AG04450 (cell line): ENCODE data around the gene ZDHHC13. TPM values are rescaled to one million over a fixed set of nuclear protein-coding genes. Genes with fewer than 3 reads are reported as not detected.

Experiments
- CTCF ChIA-PET: fragments of 300-600, 350-600 bp; formaldehyde crosslinking; extraction: SDS; loops from one replicate; lab custom pipeline; 2022; ENCODE audit warnings: antibody characterized with exemption, inconsistent platforms; lab: Charles Lee
- POLR2A ChIA-PET: fragments of 350-600 bp; formaldehyde crosslinking; extraction: SDS; loops from one replicate; lab custom pipeline; 2021; ENCODE audit warnings: antibody characterized with exemption, inconsistent platforms; lab: Yijun Ruan, JAX
- DNase-seq: peaks from one replicate; pipeline ENCODE4 v3.0.0-alpha.2; 2011; ENCODE audit warnings: low read depth, low spot score
- H3K27ac ChIP-seq: one replicate; pipeline ENCODE4 v1.5.1; 2012; ENCODE audit warnings: low read depth, low read length, control low read depth
- H3K27me3 ChIP-seq: one replicate; pipeline ENCODE4 v1.6.0; 2012; ENCODE audit warnings: low read length; ENCODE audit not compliant: control insufficient read depth, insufficient read depth
- H3K4me3 ChIP-seq: 2 replicates; pipeline ENCODE4 v1.5.1; 2011; ENCODE audit warnings: mild to moderate bottlenecking, low read depth, low read length, control low read depth
- H3K9me3 ChIP-seq: 2 replicates; pipeline ENCODE4 v1.5.1; 2012; ENCODE audit warnings: low read length; ENCODE audit not compliant: control insufficient read depth, insufficient read depth
- CTCF ChIP-seq: IDR thresholded peaks from 2 replicates; pipeline ENCODE4 v1.5.1; 2011; ENCODE audit warnings: low read depth, low read length, control low read depth, inconsistent platforms
- polyA minus RNA-seq: library from RNA; depleted of rRNA, polyadenylated mRNA; stranded (reverse); fragments of >200 nt; gene quantifications from 2 replicates; pipeline ENCODE4 v1.2.3, GENCODE V29; 2011; rRNA and poly(A)+ RNA removed
- polyA plus RNA-seq: library from polyadenylated mRNA; depleted of rRNA; stranded (reverse); fragments of >200 nt; gene quantifications from 2 replicates; pipeline ENCODE4 v1.2.3, GENCODE V29; 2011; rRNA removed

Gene ZDHHC13, protein sequence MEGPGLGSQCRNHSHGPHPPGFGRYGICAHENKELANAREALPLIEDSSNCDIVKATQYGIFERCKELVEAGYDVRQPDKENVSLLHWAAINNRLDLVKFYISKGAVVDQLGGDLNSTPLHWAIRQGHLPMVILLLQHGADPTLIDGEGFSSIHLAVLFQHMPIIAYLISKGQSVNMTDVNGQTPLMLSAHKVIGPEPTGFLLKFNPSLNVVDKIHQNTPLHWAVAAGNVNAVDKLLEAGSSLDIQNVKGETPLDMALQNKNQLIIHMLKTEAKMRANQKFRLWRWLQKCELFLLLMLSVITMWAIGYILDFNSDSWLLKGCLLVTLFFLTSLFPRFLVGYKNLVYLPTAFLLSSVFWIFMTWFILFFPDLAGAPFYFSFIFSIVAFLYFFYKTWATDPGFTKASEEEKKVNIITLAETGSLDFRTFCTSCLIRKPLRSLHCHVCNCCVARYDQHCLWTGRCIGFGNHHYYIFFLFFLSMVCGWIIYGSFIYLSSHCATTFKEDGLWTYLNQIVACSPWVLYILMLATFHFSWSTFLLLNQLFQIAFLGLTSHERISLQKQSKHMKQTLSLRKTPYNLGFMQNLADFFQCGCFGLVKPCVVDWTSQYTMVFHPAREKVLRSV
- 10.5 and 15.4 TPM in 2 replicates for polyA plus RNA-seq
- polyA minus RNA-seq = 8.6 and 14.8 TPM in 2 replicates

- H3K9me3 ChIP-seq = peaks cover 3% of the 10 kb centered on the region; the same call in 1 of the 2 replicates
- peak within 1 kb of the TSS; percentile 80 for H3K4me3 ChIP-seq
- ChIA-PET POLR2A (no interaction called here), CTCF (interaction anchor here (2.1 kb wide), 1 partner anchor 40 kb away, joined by 8 read pairs; no protein-coding TSS in a partner anchor)
- H3K27me3 ChIP-seq = peaks cover 11% of the 10 kb centered on the region
- DNase-seq = peak; percentile 70
- H3K27ac ChIP-seq = peak within 1 kb of the TSS; percentile 21
- TF ChIP-seq CTCF = peak; percentile 55
Measured at GRCh38 chr11:19116971-19117759, at the start of gene ZDHHC13. ZDHHC13 (plus strand) TSS chr11:19117168; CDS start chr11:19117250, 82 bp downstream.

DNA sequence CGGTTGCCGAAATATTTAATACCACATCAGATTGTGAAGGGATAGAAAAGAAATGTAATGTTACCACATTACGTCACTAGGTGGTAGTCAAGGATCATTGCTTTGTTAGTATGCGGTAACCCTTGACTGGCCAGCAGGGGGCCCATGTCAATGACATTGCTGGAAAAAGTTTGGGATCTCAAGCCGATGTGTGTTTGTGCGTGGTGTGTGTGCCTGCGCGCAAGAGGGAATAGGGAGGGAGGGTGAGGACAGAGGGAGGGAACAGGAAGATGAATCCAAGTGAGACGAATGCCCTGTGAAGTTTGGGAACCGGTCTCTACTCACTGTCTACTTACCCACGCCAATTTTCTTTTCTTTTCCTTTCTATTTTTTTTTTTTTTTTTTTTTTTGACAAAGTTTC, 45.7 kb upstream of the ZDHHC13 start:
- Histone ChIP-seq H3K9me3 (no peaks in the 10 kb centered on the region), H3K4me3 (peak overlapping the region; percentile 41), H3K27ac (no peak overlapping the region), H3K27me3 (peaks cover 11% of the 10 kb centered on the region)
- peak; percentile 97 for TF ChIP-seq CTCF
- CTCF ChIA-PET = interaction anchor here (0.6 to 2.4 kb wide), 71 partner anchors 9 to 1993 kb away, joined by 3 to 41 read pairs (median 4); partner anchors contain the start of gene MRGPRX2
- DNase-seq = peak; percentile 53
- POLR2A ChIA-PET = interaction anchor here (0.7 kb wide), 1 partner anchor 369 kb away, joined by 4 read pairs; no protein-coding TSS in a partner anchor

- peaks cover 17% of the 10 kb centered on the region for H3K27me3 ChIP-seq
- ChIA-PET POLR2A (interaction anchor here (0.6 kb wide), 1 partner anchor 534 kb away, joined by 9 read pairs; no protein-coding TSS in a partner anchor), CTCF (interaction anchor here (1.1 to 2.4 kb wide), 4 partner anchors 21 to 482 kb away, joined by 3 to 41 read pairs (median 6); no protein-coding TSS in a partner anchor)
- TF ChIP-seq CTCF = no peak
- H3K27ac ChIP-seq = no peak overlapping the region
- no peak overlapping the region for H3K4me3 ChIP-seq
- DNase-seq = no peak
- H3K9me3 ChIP-seq = no peaks in the 10 kb centered on the region
Measured at GRCh38 chr11:19072464-19072863, 44.5 kb upstream of the ZDHHC13 start.

GRCh38 chr11:19073454-19074415, 43.2 kb upstream of the ZDHHC13 start:
- no peak for DNase-seq
- no peak overlapping the region for H3K4me3 ChIP-seq
- no peak for TF ChIP-seq CTCF
- peaks cover 17% of the 10 kb centered on the region for H3K27me3 ChIP-seq
- POLR2A ChIA-PET = no interaction called here
- no peaks in the 10 kb centered on the region for H3K9me3 ChIP-seq
- CTCF ChIA-PET = interaction anchor here (0.7 to 0.8 kb wide), 2 partner anchors 17 to 68 kb away, joined by 3 read pairs; no protein-coding TSS in a partner anchor
- H3K27ac ChIP-seq = peak overlapping the region; percentile 31
